NOMO-1 (cell line): Measurements from ENCODE around the gene CRCP.
"Not testable (repeated sequence)": the region's sequence is repeated elsewhere in the genome, so short reads cannot be mapped to it uniquely, and the experiment has no call there.

Experiments
- DNase-seq, 2 experiments: peaks; one replicate each; lab custom pipeline; 2025; ENCODE audit not compliant: unreplicated experiment in 2 of 2; lab: John Stamatoyannopoulos, UW

The CRCP gene

DNA sequence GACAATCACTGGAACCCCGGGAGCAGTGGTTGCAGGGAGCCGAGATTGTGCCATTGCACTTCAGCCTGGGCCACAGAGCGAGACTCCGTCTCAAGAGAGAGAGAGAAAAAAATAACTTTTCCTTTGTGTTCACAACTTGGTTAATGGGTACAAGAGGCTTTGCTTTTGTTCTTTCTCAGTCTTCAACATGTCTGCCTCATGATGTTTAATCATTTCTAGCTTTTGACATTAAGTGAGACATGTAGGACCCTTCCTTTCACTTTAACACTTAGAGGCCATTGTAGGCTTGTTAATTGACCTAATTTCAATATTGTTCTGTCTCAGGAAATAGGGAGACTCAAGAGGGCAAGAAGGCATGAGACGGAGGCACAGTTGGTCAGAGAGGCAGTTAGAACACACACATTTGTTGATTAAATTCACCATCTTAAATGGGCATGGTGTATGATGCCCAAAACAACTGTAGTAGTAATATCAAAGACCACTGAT lies 9.3 kb upstream of the CRCP start:
- no peak for DNase-seq

- not testable (repeated sequence) for DNase-seq
Observed at GRCh38 chr7:66108410-66108809, 6.2 kb upstream of the CRCP start.

- DNase-seq = no peak
Observed at GRCh38 chr7:66110856-66111255, 3.8 kb upstream of the CRCP start.

DNA sequence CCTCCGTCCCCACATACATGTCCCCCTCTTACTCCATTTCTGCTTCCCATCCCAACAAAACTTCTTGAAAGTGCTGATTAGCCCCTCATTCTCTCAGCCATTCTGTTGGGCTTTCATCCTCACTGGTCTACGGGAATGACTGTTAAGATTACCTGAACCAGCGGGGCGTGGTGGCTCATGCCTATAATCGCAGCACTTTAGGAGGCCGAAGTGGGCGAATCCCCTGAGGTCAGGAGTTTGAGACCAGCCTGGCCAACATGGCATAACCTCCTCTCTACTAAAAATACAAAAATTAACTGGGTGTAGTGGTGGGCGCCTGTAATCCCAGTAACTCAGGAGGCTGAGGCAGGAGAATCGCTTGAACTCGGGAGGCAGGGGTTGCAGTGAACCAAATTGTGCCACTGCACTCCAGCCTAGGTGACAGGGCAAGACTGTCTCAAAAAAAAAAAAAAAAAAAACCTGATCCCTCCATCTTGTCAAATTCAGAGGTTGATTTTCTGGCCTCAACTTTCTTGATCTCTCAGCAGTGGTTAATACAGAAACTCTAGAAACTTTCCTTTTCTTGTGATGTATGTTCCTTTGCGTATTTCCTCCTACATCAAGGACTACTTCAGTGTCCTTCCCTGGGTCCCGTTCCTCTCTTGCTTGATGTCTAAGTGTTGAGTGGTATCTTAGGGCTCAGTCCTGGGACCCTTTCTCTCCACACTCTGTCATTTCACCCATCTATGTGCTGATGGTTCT lies 2.2 kb downstream of the CRCP start:
- DNase-seq = not testable (repeated sequence)

GRCh38 chr7:66118603-66119002 lies 4.0 kb downstream of the CRCP start:
- no peak for DNase-seq

- DNase-seq = no peak
Observed at GRCh38 chr7:66119245-66119850, 4.7 kb downstream of the CRCP start.

- DNase-seq = peak in 1 of 2 experiments; percentile 1
Observed at GRCh38 chr7:66123175-66123528, 8.5 kb downstream of the CRCP start.

GRCh38 chr7:66124569-66124861 lies 9.9 kb downstream of the CRCP start:
- DNase-seq = not testable (repeated sequence)

DNA sequence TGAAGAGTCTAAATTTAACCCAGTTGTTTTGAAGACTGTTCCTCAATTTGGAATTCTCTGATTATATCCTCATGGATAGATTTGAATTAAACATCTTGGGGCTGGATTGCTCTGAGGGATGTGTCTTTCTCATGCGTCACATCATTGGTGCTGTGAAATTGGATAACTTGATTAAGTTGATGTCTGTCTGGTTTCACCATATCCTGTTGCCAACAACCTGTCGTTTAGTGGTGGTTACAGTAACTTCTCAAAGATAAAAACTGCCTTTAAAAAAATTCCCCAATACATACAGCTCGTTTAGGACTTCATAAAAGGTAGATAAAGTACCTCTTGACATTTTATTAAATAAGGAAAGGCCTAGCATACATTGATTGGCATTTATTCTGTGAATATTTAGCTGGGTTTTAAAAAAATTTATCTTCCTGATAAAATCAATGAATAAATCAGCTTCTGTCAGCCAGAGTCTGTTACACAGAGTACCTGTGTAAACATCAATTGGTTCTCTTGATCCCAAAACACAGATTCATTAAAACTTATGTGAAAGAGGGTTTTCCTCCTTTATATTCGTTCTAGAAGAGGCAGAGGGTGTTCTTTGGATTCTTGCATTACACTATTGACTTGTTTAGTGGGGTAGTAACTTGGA lies 10.5 kb downstream of the CRCP start:
- DNase-seq = peak in 1 of 2 experiments; percentile 59

- DNase-seq = not testable (repeated sequence)
Observed at GRCh38 chr7:66125781-66126352, 11.2 kb downstream of the CRCP start.

DNA sequence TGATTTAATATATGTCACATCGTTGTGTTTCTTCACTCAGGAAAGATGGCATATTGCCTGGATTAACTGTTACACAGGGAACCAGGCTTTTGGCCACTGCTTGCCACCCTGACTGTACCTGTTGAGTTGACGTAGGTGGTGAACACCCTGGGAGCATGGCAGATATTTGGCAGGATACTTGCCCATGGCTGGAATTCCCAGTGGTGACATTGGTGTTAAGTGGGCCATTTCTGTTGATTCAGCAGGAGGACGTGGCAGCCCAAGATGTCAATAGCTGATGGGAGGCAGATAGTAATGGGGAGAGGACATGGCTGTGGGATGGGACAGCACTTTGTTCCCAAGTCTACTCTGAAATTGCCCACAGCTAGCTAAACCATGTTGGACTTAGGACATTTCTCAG lies 12.5 kb downstream of the CRCP start:
- not testable (repeated sequence) for DNase-seq

GRCh38 chr7:66138994-66139752 lies 24.5 kb downstream of the CRCP start:
- DNase-seq = no peak

GRCh38 chr7:66140924-66141323 lies 26.3 kb downstream of the CRCP start:
- peak in 1 of 2 experiments; percentile 7 for DNase-seq

DNA sequence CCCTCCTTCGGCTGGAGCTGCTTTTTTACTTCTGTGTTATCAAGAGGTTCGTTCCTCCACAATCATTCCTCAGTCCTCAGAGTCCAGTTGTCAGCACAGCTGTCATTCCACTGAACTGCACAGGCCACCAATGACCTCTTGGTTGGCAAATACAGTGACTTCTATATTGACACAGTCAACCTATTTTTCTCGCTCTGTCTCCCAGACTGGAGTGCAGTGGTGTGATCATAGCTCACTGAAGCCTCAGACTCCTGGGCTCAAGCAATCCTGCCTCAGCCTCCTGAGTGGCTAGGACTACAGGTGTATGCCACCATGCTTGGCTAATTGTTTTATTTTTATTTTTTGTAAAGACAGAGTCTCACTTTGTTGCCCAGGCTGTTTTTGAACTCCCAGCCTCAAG lies 27.7 kb downstream of the CRCP start:
- DNase-seq = no peak

- no peak for DNase-seq
Observed at GRCh38 chr7:66142996-66143395, 28.3 kb downstream of the CRCP start.

- DNase-seq = no peak
Observed at GRCh38 chr7:66143876-66144332, 29.3 kb downstream of the CRCP start.

GRCh38 chr7:66145400-66146104 lies 30.9 kb downstream of the CRCP start:
- DNase-seq = no peak

DNA sequence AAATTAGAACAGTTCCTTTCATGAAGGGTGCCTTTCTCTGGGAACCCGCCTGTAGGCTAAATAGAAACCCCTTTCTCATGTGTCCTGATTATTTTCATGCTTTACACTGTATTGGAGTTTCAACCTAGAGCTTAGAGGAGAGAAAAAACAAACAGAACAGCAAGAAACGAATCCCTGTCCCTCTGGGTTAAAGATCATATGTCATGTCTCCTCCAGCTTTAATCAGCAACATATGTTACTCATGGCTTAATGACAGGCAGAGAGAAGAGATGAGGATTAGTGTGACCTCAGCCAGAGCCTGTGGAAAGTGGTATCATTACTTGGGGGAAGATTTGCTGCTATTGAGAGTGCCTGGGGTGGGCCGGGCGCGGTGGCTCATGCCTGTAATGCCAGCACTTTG lies 32.1 kb downstream of the CRCP start:
- no peak for DNase-seq

GRCh38 chr7:66147657-66148056 lies 33.0 kb downstream of the CRCP start:
- not testable (repeated sequence) for DNase-seq

GRCh38 chr7:66150471-66150870 lies 35.8 kb downstream of the CRCP start:
- DNase-seq = no peak
